ENCODE results near the gene IGF2R.
"Not testable (repeated sequence)": the region's sequence is repeated elsewhere in the genome, so short reads cannot be mapped to it uniquely, and the experiment has no call there.

Gene IGF2R

GRCh38 chr6:160129881-160130615, 161.2 kb downstream of the IGF2R start:
- TF ChIP-seq CTCF (IDR thresholded peaks at IDR 0.05; ENCODE audit: insufficient read depth, missing control alignments) = no peak
- no peak for FAIRE-seq
- DNase-seq (ENCODE audit: insufficient read length, low spot score) = no peak

DNA sequence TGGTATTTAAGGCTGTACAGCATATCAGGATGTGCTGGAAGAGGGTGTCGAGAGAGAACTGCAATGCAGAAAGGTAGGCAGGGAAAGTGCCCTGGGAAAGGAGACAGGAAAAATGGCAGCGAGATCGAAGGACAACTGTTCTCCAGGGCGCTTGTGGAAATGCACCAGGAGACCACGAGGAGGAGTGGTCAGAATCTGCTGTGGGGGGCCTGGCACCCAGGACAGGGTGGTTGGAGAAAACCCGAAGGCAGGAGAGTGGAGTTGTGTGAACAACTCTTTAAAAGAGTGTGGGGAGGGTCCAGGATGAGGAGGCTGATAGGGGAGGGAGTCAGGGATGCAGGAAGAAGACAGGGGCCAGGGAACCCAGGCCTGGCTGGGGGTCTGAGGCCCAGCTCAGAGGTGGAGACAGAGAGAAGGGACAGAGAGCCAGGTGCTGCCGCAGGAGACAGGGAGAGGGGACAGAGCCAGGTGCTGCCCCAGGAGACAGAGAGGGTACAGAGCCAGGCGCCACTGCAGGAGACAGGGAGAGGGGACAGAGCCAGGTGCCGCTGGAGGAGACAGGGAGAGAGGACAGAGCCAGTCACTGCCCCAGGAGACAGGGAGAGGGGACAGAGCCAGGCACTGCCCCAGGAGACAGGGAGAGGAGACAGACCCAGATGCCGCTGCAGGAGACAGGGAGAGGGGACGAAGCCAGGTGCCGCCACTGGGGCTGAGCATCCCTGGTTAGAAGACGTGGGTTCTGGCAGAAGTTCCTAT, 162.0 kb downstream of the IGF2R start:
- no peak for TF ChIP-seq CTCF (IDR thresholded peaks at IDR 0.05; ENCODE audit: insufficient read depth, missing control alignments)
- FAIRE-seq (no peak), DNase-seq (ENCODE audit: insufficient read length, low spot score) (no peak)

DNA sequence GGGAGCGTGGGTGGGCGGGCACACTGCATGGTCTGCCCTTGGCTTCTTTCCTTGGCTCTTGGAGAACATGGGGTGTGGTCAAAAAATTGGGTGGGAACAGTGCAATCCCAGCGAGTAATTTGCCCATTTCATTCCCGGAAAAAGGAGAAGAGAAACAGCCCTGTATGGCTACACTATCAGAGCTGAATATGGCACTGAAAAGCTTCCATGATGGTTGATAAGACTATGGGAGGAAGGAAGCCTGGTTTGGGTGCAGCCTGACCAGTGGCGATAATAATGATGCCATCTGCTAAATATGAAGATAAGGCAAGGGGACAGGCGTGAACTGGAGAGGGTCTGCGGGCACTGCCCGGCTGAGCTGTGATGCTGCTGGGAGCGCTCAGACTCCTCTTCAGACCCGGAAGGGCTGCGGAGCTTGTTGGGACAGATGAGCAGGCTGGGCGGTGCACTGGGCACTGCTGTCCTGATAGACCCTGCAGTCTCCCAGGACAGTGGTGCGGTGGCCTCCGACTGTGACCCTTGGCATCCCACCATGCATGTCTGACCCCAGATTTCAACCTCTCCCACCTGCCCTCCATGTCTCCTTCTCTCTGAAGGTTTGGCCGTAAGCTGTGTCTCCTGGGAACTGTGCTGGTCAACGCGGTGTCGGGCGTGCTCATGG, 162.9 kb downstream of the IGF2R start:
- TF ChIP-seq CTCF (IDR thresholded peaks at IDR 0.05; ENCODE audit: insufficient read depth, missing control alignments) = no peak
- FAIRE-seq = no peak
- no peak for DNase-seq (ENCODE audit: insufficient read length, low spot score)

DNA sequence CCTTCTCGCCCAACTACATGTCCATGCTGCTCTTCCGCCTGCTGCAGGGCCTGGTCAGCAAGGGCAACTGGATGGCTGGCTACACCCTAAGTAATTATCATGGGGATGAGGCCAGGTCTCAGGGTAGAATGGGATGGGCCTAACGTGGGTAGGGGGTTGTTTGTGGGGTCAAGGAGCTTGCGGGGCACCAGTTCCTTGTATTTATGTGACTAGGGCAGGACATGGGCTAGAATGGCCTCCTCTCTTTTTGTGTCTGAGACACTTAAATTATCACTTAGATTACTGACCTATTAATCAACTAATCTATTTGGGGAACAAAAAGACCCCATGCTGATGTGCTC, 163.4 kb downstream of the IGF2R start:
- no peak for TF ChIP-seq CTCF (IDR thresholded peaks at IDR 0.05; ENCODE audit: insufficient read depth, missing control alignments)
- no peak for FAIRE-seq

GRCh38 chr6:160132776-160133338, 164.0 kb downstream of the IGF2R start:
- FAIRE-seq (no peak), DNase-seq (ENCODE audit: insufficient read length, low spot score) (no peak)
- TF ChIP-seq CTCF (IDR thresholded peaks at IDR 0.05; ENCODE audit: insufficient read depth, missing control alignments) = no peak

More for the DNA sequence above, 163.4 kb downstream of the IGF2R start:
- no peak for DNase-seq (ENCODE audit: insufficient read length, low spot score)

- FAIRE-seq = no peak
Observed at GRCh38 chr6:160133441-160134336, 164.8 kb downstream of the IGF2R start.

DNA sequence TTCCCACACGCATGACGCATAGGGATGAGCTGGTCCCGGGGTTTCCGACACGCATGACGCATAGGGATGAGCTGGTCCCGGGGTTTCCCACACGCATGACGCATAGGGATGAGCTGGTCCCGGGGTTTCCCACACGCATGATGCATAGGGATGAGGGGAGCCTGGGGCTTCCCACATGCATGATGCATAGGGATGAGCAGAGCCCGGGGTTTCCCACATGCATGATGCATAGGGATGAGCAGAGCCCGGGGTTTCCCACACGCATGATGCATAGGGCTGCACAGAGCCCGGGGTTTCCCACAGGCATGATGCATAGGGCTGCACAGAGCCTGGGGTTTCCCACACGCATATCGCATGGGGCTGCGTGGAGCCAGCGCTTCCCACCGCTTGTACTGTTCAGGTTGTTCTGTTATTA, 165.5 kb downstream of the IGF2R start:
- DNase-seq (ENCODE audit: insufficient read length, low spot score) = not testable (repeated sequence)

More at GRCh38 chr6:160133441-160134336, 164.8 kb downstream of the IGF2R start:
- TF ChIP-seq CTCF (IDR thresholded peaks at IDR 0.05; ENCODE audit: insufficient read depth, missing control alignments) = no peak
- no peak for DNase-seq (ENCODE audit: insufficient read length, low spot score)

More for the DNA sequence above, 165.5 kb downstream of the IGF2R start:
- FAIRE-seq = not testable (repeated sequence)
